Testis (tissue), 2 donors: ENCODE measurements around the gene BOD1L1.

Experiments
- CTCF ChIP-seq, 3 experiments: fragments of 450-650 bp in 2 of 3; fragments of 200-600 bp in 1 of 3; sonication (generic) in 1 of 3; IDR thresholded peaks; one replicate each; pipeline ENCODE4 v1.5.1; 2016 to 2019; ENCODE audit warnings: antibody characterized with exemption in 3 of 3, mild to moderate bottlenecking in 2 of 3, moderate library complexity in 1 of 3
- POLR2A ChIP-seq: fragments of 450-650 bp; IDR thresholded peaks from one replicate; pipeline ENCODE4 v1.6.1; 2017; ENCODE audit warnings: antibody characterized with exemption, mild to moderate bottlenecking, moderate library complexity

- TF ChIP-seq CTCF (IDR thresholded peaks at IDR 0.05): no peak
- TF ChIP-seq POLR2A: no peak
These were observed 64.6 kb downstream of the BOD1L1 start for GRCh38 chr4:13562876-13563275.
